NCI-H2196 treated with DMSO at 0.1 percent for 48 hours (cell line): ENCODE results near the gene STAT4.

Experiments used
- DNase-seq: peaks from one replicate; lab custom pipeline; 2025; ENCODE audit not compliant: unreplicated experiment; lab: John Stamatoyannopoulos, UW

The STAT4 gene

GRCh38 chr2:191083540-191083939 lies 67.3 kb downstream of the STAT4 start:
- DNase-seq: no peak

GRCh38 chr2:191082321-191082720 lies 68.5 kb downstream of the STAT4 start:
- no peak for DNase-seq

- no peak for DNase-seq
Measured at GRCh38 chr2:191081411-191082155, 69.2 kb downstream of the STAT4 start.

GRCh38 chr2:191078165-191078867 lies 72.5 kb downstream of the STAT4 start:
- DNase-seq: no peak

GRCh38 chr2:191070276-191070675 lies 80.5 kb downstream of the STAT4 start:
- no peak for DNase-seq

GRCh38 chr2:191069606-191070005 lies 81.2 kb downstream of the STAT4 start:
- no peak for DNase-seq

- no peak for DNase-seq
Measured at GRCh38 chr2:191066919-191067233, 83.9 kb downstream of the STAT4 start.

- no peak for DNase-seq
Measured at GRCh38 chr2:191066197-191066918, 84.4 kb downstream of the STAT4 start.

GRCh38 chr2:191065785-191066184 lies 85.0 kb downstream of the STAT4 start:
- no peak for DNase-seq

GRCh38 chr2:191064590-191064989 lies 86.2 kb downstream of the STAT4 start:
- no peak for DNase-seq

- DNase-seq: no peak
Measured at GRCh38 chr2:191063584-191063983, 87.2 kb downstream of the STAT4 start.

GRCh38 chr2:191061381-191061980 lies 89.3 kb downstream of the STAT4 start:
- no peak for DNase-seq

GRCh38 chr2:191059308-191059707 lies 91.5 kb downstream of the STAT4 start:
- no peak for DNase-seq

- DNase-seq: no peak
Measured at GRCh38 chr2:191056228-191056627, 94.6 kb downstream of the STAT4 start.

GRCh38 chr2:191053256-191053655 lies 97.5 kb downstream of the STAT4 start:
- no peak for DNase-seq

- peak; percentile 29 for DNase-seq
Measured at GRCh38 chr2:191051825-191052778, 98.7 kb downstream of the STAT4 start.

GRCh38 chr2:191051177-191051576 lies 99.6 kb downstream of the STAT4 start:
- no peak for DNase-seq

- DNase-seq: no peak
Measured at GRCh38 chr2:191050640-191050987, 100.2 kb downstream of the STAT4 start.

- DNase-seq: no peak
Measured at GRCh38 chr2:191049728-191050639, 100.8 kb downstream of the STAT4 start.

- DNase-seq: no peak
Measured at GRCh38 chr2:191048073-191048472, 102.7 kb downstream of the STAT4 start.
